Globus pallidus (tissue), 1 donor: Measurements from ENCODE around the gene DNAH1.

ENCODE experiments used
- DNase-seq: peaks from one replicate; pipeline ENCODE4 v3.0.0-alpha.2; 2015; ENCODE audit warnings: low spot score

Gene DNAH1

DNA sequence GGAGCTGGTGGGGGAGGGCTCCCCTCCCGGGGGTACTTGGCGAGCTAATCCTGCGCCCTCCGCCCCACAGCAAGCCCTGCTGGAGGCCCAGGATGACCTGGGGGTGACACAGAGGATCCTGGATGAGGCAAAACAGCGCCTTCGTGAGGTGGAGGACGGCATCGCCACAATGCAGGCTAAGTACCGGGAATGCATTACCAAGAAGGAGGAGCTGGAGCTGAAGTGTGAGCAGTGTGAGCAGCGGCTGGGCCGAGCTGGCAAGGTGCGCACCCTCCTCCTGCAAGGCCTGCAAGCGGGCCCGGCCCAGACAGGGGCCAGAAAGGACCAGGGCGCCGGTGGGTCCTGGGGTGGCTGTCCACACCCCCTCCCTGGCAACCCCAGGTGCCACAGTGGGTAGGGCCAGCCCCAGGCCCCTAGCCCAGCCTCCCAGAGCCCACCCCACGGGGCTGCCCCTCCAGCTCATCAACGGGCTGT is 72.3 kb downstream of the DNAH1 start:
- no peak for DNase-seq

DNA sequence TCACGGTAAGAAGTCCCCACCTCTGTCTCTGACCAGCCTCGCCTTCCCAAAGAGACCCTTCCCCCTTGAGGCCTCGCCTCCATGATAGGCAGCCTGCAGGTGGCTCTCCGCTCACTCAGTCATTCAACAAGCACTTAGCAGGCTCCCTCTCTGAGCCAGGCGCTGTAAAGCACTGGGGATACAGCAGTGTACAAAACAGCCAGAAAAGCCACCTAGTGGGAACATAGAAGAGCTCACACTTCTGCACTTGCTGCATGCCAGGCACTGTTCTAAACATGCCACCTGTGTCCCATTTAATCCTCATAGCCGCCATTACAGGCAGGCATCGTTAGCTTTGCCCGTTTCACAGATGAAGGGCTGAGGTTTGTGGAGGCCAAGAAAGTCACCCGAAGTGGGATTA is 72.8 kb downstream of the DNAH1 start:
- DNase-seq, result no peak

DNA sequence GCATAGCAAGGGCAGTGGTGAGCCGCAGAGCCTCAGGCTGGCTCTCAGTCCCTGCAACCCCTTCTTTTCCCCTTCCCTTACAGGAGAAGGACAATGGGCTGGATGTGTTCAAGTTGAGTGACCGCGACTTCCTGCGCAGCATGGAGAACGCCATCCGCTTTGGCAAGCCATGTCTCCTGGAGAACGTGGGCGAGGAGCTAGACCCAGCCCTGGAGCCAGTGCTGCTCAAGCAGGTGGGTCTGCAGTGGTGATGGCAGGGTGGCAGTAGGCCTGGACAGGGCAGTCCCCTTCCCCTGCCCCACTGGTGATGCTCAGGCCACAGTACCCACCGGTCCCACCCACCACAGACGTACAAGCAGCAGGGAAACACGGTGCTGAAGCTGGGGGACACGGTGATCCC is 75.0 kb downstream of the DNAH1 start:
- no peak for DNase-seq

DNA sequence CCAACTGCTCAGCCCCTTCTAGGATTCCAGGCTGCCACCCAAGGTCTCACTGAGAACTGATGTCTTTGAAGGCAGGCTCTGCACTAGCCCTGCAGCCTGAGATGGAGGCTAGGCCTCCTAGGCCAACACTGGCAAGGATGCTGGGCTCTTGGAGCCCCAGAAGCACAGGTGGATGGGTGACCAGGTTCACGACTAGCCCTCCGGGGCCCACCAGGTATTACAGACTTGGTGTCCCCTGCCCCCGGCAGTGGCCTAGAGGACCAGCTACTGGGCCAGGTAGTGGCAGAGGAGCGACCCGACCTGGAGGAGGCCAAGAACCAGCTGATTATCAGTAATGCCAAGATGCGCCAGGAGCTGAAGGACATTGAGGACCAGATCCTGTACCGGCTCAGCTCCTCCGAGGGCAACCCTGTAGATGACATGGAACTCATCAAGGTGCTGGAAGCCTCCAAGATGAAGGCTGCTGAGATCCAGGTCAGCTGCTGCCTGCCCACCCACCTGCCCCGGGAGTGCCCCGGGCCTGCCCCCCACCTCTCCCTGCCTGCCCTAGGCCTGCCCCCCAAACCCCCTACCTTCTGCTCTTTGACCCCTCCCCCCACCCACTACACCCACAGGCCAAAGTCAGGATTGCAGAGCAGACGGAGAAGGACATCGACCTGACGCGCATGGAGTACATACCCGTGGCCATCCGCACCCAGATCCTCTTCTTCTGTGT is 76.3 kb downstream of the DNAH1 start:
- DNase-seq, result no peak

DNA sequence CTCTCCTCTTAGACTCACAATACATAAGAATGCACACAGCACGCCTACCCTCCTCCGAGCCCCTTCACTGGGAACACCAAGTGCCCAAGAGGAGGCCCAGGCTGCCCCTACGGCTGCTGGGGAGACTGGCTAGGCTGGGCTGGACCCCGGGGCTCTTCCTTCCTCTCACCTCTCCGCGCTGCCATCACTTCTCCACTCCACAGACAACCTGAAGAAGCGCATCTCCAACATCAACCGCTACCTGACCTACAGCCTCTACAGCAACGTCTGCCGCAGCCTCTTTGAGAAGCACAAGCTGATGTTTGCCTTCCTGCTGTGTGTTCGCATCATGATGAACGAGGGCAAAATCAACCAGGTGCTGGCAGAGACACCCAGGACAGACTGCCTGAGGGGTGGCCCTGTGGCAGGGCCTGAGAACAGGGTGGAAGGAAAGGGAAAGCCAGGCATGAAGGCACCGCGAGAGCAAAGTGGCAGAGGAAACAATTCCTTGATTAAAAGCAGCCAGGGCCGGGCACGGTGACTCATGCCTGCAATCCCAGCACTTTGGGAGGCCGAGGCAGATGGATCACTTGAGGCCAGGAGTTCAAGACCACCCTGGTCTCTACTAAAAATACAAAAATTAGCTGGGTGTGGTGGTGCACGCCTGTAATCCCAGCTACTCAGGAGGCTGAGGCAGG is 77.2 kb downstream of the DNAH1 start:
- no peak for DNase-seq

DNA sequence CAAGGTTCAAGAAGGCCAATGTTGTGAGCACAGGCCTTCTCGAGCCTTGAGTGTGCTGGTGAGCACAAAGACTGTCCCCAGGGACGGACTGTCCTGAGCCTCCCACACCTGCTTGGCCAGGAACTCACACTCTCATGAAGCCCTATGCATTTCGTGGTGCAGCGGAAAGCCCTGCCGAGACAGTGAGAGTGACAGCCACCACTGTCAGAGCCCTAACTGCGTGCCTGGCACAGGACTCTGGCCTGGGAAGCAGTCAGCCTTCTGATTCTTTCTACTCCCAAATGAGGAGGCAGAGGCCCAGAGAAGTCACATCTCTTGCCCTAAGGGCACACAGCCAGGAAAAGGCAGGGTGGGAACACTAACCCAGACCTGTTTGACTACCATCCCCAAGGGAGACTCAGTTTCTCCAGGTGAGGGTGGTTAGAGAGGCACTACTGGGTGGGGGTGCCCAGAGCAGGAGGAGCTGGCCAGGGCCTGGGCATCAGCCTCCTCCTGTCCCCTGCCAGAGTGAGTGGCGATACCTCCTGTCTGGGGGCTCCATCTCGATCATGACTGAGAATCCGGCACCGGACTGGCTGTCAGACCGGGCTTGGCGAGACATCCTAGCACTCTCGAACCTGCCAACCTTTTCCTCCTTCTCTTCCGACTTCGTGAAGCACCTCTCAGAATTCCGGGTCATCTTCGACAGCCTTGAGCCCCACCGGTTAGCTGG is 78.0 kb downstream of the DNAH1 start:
- no peak for DNase-seq

DNA sequence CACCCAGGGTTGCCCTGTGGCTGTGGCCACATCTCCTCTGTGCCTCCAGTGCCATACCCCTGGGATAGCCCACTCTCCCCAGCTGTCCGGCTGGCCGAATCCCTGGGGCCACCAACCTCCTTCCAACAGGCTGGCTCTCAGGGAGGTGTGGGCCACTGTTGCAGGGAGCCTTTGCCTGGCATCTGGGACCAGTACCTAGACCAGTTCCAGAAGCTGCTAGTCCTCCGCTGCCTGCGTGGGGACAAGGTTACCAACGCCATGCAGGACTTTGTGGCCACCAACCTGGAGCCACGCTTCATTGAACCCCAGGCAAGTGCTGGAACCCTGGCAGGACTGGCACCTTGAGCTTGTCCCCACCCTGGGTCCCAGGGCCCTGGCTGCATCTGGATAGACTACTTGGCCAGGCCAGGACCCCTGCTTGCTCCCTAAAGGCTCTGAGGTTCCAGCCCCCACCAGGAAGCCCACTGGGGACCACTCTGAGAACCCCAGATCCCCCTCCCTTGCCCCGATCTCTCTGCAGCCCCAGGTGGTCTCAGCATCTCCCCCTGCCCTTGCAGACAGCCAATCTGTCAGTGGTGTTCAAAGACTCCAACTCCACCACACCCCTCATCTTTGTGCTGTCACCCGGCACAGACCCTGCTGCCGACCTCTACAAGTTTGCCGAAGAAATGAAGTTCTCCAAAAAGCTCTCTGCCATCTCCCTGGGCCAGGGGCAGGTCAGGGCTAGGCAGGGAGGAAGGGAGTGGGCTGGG is 78.8 kb downstream of the DNAH1 start:
- DNase-seq, result no peak

DNA sequence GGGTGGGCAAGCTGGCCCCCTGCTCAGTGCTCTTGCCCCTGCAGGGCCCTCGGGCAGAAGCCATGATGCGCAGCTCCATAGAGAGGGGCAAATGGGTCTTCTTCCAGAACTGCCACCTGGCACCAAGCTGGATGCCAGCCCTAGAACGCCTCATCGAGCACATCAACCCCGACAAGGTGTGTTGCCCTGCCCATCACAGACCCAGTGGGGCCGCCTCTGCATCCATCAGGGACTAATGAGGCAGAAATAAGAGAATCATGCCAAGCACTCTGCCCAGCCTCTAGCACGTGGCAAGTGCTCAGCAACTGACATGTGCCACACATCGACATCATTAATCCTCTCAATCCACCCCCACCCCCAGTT is 79.4 kb downstream of the DNAH1 start:
- DNase-seq, result no peak

DNA sequence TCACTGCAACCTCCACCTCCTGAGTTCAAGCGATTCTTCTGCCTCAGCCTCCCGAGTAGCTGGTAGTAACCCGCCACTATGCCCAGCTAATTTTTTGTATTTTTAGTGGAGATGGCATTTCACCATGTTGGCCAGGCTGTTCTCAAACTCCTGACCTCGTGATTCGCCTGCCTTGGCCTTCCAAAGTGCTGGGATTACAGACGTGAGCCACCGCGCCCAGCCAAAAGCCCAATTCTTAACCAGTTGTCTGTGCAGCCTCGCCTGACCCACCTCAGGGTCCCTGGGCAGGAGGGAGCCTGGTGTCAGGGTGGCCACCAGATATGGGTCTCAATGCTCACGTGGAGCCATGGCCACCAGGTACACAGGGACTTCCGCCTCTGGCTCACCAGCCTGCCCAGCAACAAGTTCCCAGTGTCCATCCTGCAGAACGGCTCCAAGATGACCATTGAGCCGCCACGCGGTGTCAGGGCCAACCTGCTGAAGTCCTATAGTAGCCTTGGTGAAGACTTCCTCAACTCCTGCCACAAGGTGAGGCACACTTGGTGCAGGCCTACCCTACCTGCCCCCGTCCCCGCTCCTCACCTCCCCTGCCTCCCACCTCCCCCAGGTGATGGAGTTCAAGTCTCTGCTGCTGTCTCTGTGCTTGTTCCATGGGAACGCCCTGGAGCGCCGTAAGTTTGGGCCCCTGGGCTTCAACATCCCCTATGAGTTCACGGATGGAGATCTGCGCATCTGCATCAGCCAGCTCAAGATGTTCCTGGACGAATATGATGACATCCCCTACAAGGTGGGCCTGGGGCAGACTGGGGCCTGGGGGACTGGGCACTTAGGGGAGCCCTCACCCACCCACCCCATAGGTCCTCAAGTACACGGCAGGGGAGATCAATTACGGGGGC is 80.1 kb downstream of the DNAH1 start:
- no peak for DNase-seq

DNA sequence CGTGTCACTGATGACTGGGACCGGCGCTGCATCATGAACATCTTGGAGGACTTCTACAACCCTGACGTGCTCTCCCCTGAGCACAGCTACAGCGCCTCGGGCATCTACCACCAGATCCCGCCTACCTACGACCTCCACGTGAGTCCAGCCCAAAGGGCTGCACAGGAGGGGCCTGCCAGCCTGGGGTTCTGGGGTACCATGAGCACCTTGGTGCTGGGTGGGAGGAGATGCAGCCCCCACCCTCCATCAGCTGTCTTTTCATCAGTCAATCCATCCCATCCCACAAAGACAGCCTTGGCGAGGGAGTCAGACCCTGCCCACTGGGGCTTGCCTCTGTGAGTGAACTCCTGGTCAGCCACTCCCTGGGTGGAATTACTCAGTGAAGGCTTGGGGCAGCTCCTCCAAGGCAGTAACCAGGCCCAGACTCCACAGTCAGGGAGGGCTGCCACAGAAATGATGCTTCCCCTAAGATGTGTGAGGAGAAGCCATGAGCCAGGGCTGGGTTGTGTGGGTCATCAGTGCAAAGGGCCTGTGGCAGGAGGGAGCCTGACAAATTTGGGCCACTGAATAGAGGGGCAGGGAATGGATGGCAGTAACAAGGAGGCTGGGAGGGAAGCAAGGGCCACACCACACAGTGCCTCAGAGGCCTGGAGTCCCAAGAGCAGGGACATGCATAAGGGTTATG is 80.9 kb downstream of the DNAH1 start:
- no peak for DNase-seq

DNA sequence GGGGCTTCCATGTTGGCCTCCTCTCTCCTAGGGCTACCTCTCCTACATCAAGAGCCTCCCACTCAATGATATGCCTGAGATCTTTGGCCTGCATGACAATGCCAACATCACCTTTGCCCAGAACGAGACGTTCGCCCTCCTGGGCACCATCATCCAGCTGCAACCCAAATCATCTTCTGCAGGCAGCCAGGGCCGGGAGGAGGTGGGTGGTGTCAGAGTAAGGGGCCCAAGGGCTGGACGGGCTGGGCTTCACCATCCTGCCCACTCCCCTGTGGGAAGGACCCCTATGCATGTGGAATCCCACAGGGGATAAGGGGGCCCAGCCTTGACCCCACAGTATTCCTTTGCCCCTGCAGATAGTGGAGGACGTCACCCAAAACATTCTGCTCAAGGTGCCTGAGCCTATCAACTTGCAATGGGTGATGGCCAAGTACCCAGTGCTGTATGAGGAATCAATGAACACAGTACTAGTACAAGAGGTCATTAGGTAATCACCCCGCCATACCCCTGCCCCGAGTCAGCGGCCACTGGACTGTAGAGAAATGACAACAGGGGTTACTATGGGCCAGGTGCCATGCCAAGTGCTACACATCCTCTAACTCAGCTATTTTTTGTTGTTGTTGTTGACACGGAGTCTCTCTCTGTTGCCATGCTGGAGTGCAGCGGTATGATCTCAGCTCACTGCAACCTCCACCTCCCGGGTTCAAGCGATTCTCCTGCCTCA is 81.7 kb downstream of the DNAH1 start:
- no peak for DNase-seq

DNA sequence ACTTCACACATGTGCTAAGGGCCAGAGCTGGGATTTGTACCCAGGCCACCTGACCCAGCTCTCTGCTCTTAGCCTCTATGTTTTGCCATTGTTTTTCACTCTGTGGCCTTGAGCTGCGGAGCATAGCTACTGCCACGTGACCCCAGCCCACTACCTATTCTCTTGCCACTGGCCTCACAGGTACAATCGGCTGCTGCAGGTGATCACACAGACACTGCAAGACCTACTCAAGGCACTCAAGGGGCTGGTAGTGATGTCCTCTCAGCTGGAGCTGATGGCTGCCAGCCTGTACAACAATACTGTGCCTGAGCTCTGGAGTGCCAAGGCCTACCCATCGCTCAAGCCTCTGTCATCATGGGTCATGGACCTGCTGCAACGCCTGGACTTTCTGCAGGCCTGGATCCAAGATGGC is 82.6 kb downstream of the DNAH1 start:
- DNase-seq, result no peak

DNA sequence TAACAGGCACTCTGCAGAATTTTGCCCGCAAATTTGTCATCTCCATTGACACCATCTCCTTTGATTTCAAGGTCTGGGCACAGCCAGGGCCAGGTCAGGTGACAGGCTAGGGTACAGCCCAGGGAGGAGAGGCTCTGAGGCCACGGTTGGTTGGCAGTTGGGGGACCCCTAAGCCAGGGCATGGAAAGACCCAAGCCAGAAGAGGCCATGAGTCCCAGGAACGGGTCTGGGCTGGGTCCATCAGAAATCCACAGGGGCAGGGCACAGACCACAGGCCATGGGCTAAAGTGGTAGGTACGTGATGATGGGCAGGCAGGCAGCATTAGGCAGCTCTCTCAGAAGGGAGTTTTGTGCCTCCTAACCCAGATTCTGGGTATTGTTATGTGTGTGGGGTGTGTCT is 83.0 kb downstream of the DNAH1 start:
- no peak for DNase-seq

DNA sequence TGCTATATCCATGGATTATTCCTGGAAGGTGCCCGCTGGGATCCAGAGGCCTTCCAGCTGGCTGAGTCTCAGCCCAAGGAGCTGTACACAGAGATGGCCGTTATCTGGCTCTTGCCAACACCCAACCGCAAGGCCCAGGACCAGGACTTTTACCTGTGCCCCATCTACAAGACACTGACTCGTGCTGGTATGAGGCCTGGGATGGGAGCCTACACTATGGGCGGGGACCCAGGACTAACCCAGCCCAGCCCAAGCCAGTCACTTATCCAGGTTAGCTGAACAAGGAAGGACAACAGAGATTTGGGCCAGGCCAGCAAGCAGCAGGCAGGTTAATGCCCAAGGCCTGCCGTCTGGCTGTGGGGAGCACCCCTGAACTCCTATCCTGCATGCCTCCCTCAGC is 83.5 kb downstream of the DNAH1 start:
- no peak for DNase-seq

DNA sequence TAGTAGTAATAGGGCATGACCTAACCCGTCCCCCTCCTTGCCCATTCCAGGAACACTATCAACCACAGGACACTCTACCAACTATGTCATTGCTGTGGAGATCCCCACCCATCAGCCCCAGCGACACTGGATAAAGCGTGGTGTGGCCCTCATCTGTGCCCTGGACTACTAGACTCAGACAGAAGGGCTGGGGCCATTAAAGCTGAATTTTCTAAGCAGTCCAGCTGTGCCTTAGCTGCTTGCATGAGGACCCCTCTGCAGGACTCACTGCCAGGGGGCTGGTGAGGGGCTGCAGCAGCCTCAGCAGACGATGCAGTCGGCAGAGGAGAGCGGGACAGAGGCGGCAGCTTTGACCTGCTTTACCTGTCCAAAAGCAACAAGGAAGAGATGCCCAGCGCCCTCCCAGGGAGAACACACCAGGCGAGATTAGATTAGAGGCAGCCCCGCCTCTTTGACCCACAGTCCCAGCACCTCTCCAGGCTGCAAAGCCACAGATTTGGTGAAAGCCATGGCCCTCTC is 84.2 kb downstream of the DNAH1 start:
- no peak for DNase-seq

DNA sequence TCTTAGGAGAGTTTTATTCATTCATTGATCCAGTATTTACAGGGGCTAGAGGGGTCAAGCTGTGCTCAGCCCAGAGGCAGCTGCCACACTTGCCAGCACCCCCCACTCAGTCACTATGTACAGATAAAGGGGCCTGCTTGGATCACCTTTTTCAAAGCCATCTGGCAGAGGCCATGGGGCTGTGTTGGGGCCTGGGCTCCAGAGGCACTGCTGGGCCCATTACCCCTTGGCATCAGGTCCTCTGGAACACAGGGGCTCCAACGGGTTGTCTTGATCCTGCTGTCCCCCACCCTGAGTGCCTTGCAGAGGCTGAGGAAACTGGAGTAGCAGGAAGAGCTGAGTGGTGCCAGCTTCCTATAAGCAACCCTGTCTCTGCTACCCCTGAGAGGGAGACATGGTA is 84.9 kb downstream of the DNAH1 start:
- DNase-seq, result no peak

DNA sequence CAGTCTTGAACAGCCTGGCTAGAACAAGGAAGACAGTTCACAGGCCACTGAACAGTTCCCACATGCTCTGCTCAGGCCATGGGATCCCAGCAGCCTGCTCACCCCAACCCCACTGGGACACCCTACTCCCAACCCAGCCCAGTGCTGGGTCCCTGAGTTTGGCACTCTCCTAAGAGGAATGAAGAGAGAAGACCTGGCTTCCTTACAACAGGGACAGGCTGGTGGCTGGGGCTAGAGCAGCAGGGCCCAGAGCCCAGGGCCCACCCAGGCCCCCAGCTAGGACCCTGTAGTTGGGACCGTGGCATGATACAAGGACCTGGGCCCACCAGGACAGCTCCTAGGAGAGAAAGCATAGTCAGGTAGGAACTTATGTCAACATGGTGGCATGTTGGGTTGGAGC is 85.4 kb downstream of the DNAH1 start:
- no peak for DNase-seq

DNA sequence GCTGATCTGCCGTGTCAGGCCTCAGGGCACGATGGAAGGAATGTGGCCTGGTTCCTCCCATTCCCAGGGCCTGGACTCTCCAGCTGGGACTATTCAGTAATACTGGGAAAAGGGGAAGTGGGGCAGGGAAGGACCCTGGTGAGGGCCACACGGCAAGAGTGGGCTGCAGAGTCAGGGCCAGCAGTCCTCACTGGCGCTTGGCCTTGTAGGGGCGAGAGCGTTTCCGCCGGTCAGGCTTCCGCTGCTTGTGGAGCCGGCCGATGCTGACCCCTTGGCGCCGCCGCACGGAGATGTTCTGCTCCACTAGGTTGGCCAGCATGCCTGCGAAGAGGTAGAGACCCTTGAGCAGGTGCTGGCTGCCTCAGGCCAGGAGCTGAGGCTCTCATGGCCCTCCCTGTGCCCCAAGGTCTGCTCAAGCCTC is 86.0 kb downstream of the DNAH1 start:
- DNase-seq, result no peak

DNA sequence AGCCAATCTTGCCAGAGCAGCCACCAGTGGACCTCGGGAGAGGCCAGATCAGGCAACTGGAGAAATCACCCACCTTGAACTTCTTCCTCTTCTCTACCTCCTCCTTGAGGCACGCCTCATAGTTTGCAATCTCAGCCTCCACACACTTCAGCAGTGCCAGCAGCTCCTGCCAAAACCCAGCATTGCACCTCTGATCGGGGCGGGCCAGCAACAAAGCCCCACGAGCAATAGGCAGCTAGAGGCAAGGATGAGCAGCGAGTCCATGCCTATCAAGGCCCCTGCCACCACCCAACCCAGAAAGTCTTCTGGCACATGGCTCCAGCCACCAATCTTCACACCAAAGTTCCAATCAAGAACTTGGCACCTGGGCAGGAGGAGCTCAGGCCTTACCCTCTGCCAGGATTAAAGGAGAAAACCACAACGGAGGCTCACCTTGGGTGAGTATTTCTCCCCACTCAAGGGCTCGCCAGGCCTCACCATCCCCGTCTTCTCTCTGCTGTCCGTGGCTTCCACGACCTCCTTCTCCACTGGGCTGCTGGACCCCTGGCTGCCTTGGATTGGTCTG is 86.7 kb downstream of the DNAH1 start:
- no peak for DNase-seq
